ENCODE data around the gene C20orf144.
A peak's percentile ranks its signal among the peaks of the same experiment; 100 is the strongest.

C20orf144 gene

GRCh38 chr20:33650111-33650752, 11.9 kb upstream of the C20orf144 start:
- no peak for DNase-seq (ENCODE audit: low read depth)

GRCh38 chr20:33650753-33651561, 11.2 kb upstream of the C20orf144 start:
- DNase-seq (ENCODE audit: low read depth), result no peak

GRCh38 chr20:33651562-33652048, 10.5 kb upstream of the C20orf144 start:
- no peak for DNase-seq (ENCODE audit: low read depth)

- no peak for DNase-seq (ENCODE audit: low read depth)
Measured at GRCh38 chr20:33653218-33653899, 8.8 kb upstream of the C20orf144 start.

GRCh38 chr20:33653900-33654596, 8.1 kb upstream of the C20orf144 start:
- no peak for DNase-seq (ENCODE audit: low read depth)

- DNase-seq (ENCODE audit: low read depth), result no peak
Measured at GRCh38 chr20:33654680-33655161, 7.4 kb upstream of the C20orf144 start.

GRCh38 chr20:33655164-33655563, 7.0 kb upstream of the C20orf144 start:
- DNase-seq (ENCODE audit: low read depth), result no peak

- DNase-seq (ENCODE audit: low read depth), result no peak
Measured at GRCh38 chr20:33656010-33656782, 5.9 kb upstream of the C20orf144 start.

- DNase-seq (ENCODE audit: low read depth), result no peak
Measured at GRCh38 chr20:33656783-33657703, 5.1 kb upstream of the C20orf144 start.

- DNase-seq (ENCODE audit: low read depth), result no peak
Measured at GRCh38 chr20:33657704-33658095, 4.4 kb upstream of the C20orf144 start.

GRCh38 chr20:33658510-33658909, 3.6 kb upstream of the C20orf144 start:
- DNase-seq (ENCODE audit: low read depth), result no peak

GRCh38 chr20:33658929-33659328, 3.2 kb upstream of the C20orf144 start:
- no peak for DNase-seq (ENCODE audit: low read depth)

GRCh38 chr20:33659341-33660034, 2.6 kb upstream of the C20orf144 start:
- no peak for DNase-seq (ENCODE audit: low read depth)

GRCh38 chr20:33660035-33660684, 2.0 kb upstream of the C20orf144 start:
- no peak for DNase-seq (ENCODE audit: low read depth)

- no peak for DNase-seq (ENCODE audit: low read depth)
Measured at GRCh38 chr20:33660685-33661058, 1.5 kb upstream of the C20orf144 start.

- DNase-seq (ENCODE audit: low read depth), result peak; percentile 72
Measured at GRCh38 chr20:33663161-33664084, 1.3 kb downstream of the C20orf144 start.

- no peak for DNase-seq (ENCODE audit: low read depth)
Measured at GRCh38 chr20:33664085-33664761, 2.1 kb downstream of the C20orf144 start.

All from stimulated activated CD8-positive, alpha-beta memory T cell treated with anti-CD3 and anti-CD28 coated beads, Interleukin-12 subunit alpha, Interleukin-12 subunit beta, amount 100 ng/mL, for 4 hours (primary cell).